GM18519 (cell line): ENCODE measurements around the gene FOXL2NB.
"Not testable (repeated sequence)": the region's sequence is repeated elsewhere in the genome, so short reads cannot be mapped to it uniquely, and the experiment has no call there.

ENCODE experiments used
- ATAC-seq: cut with Tn5 transposase; IDR thresholded peaks from one replicate; pipeline ENCODE4 v1.9.1; 2021; ENCODE audit warnings: mild to moderate bottlenecking, moderate library complexity; ENCODE audit not compliant: unreplicated experiment, low FRiP score

Gene FOXL2NB

GRCh38 chr3:138946663-138947494, at the start of gene FOXL2NB, which contains the start of gene FOXL2:
TSS of gene FOXL2NB (plus strand) at chr3:138947217. CDS start at chr3:138947365, 148 bp downstream.
TSS of gene FOXL2 (minus strand) at chr3:138947137. CDS start at chr3:138946722, 415 bp downstream.
- no peak for ATAC-seq

GRCh38 chr3:138898301-138898700, 48.7 kb upstream of the FOXL2NB start:
- no peak for ATAC-seq

- ATAC-seq: no peak
Observed at GRCh38 chr3:138898708-138899107, 48.3 kb upstream of the FOXL2NB start.

- ATAC-seq: no peak
Observed at GRCh38 chr3:138899351-138899991, 47.5 kb upstream of the FOXL2NB start.

- no peak for ATAC-seq
Observed at GRCh38 chr3:138901567-138901966, 45.5 kb upstream of the FOXL2NB start.

- ATAC-seq: no peak
Observed at GRCh38 chr3:138902171-138902570, 44.8 kb upstream of the FOXL2NB start.

GRCh38 chr3:138907539-138907938, 39.5 kb upstream of the FOXL2NB start:
- no peak for ATAC-seq

- no peak for ATAC-seq
Observed at GRCh38 chr3:138908846-138909245, 38.2 kb upstream of the FOXL2NB start.

- ATAC-seq: no peak
Observed at GRCh38 chr3:138909904-138910303, 37.1 kb upstream of the FOXL2NB start.

- ATAC-seq: no peak
Observed at GRCh38 chr3:138911621-138912020, 35.4 kb upstream of the FOXL2NB start.

- no peak for ATAC-seq
Observed at GRCh38 chr3:138912237-138912636, 34.8 kb upstream of the FOXL2NB start.

GRCh38 chr3:138913766-138914165, 33.3 kb upstream of the FOXL2NB start:
- ATAC-seq: no peak

- ATAC-seq: peak; percentile 22
Observed at GRCh38 chr3:138914870-138915502, 32.0 kb upstream of the FOXL2NB start.

GRCh38 chr3:138915503-138916498, 31.2 kb upstream of the FOXL2NB start:
- ATAC-seq: peak; percentile 75

- ATAC-seq: no peak
Observed at GRCh38 chr3:138916824-138917223, 30.2 kb upstream of the FOXL2NB start.

GRCh38 chr3:138919325-138919724, 27.7 kb upstream of the FOXL2NB start:
- no peak for ATAC-seq

GRCh38 chr3:138921316-138922292, 25.4 kb upstream of the FOXL2NB start:
- no peak for ATAC-seq

- ATAC-seq: not testable (repeated sequence)
Observed at GRCh38 chr3:138922400-138922799, 24.6 kb upstream of the FOXL2NB start.

- ATAC-seq: no peak
Observed at GRCh38 chr3:138923531-138923994, 23.5 kb upstream of the FOXL2NB start.
